ENCODE results near the gene CRYL1.

GRCh38 chr13:20438801-20439200 is 86.9 kb downstream of the CRYL1 start:
- TF ChIP-seq CTCF (IDR thresholded peaks at IDR 0.05; ENCODE audit: low read depth, low read length): no peak
- no peak for TF ChIP-seq MYC (IDR thresholded peaks at IDR 0.05; ENCODE audit: low read depth, low read length)
- no peak for TF ChIP-seq MAX (IDR thresholded peaks at IDR 0.05; ENCODE audit: low read depth, low read length)
- TF ChIP-seq POLR2A (IDR thresholded peaks at IDR 0.05; ENCODE audit: extremely low read depth, insufficient read length): no peak

All from NB4 (cell line).